HG02852 (cell line): ENCODE measurements around the gene LOXHD1.

ENCODE experiments used
- ATAC-seq: cut with Tn5 transposase; IDR thresholded peaks from one replicate; pipeline ENCODE4 v1.9.1; 2021; ENCODE audit warnings: mild to moderate bottlenecking, moderate library complexity; ENCODE audit not compliant: unreplicated experiment

LOXHD1 gene

GRCh38 chr18:46554406-46555080 lies 102.5 kb downstream of the LOXHD1 start:
- ATAC-seq, result no peak

- ATAC-seq, result no peak
These were observed 106.4 kb downstream of the LOXHD1 start for GRCh38 chr18:46550609-46551008.

GRCh38 chr18:46547520-46547919 lies 109.5 kb downstream of the LOXHD1 start:
- no peak for ATAC-seq

GRCh38 chr18:46546111-46546640 lies 110.8 kb downstream of the LOXHD1 start:
- ATAC-seq, result no peak

- ATAC-seq, result no peak
These were observed 114.5 kb downstream of the LOXHD1 start for GRCh38 chr18:46542545-46542944.

- no peak for ATAC-seq
These were observed 115.3 kb downstream of the LOXHD1 start for GRCh38 chr18:46541626-46542189.

- no peak for ATAC-seq
These were observed 118.6 kb downstream of the LOXHD1 start for GRCh38 chr18:46538376-46538775.

GRCh38 chr18:46536215-46536874 lies 120.7 kb downstream of the LOXHD1 start:
- ATAC-seq, result no peak

- no peak for ATAC-seq
These were observed 125.5 kb downstream of the LOXHD1 start for GRCh38 chr18:46531482-46531881.

GRCh38 chr18:46528037-46528436 lies 129.0 kb downstream of the LOXHD1 start:
- ATAC-seq, result no peak

- ATAC-seq, result no peak
These were observed 137.2 kb downstream of the LOXHD1 start for GRCh38 chr18:46519870-46520269.

GRCh38 chr18:46518438-46518837 lies 138.6 kb downstream of the LOXHD1 start:
- ATAC-seq, result no peak

GRCh38 chr18:46516555-46516954 lies 140.5 kb downstream of the LOXHD1 start:
- ATAC-seq, result no peak

GRCh38 chr18:46510386-46510785 lies 146.6 kb downstream of the LOXHD1 start:
- ATAC-seq, result no peak

GRCh38 chr18:46509530-46509929 lies 147.5 kb downstream of the LOXHD1 start:
- ATAC-seq, result no peak

- no peak for ATAC-seq
These were observed 149.9 kb downstream of the LOXHD1 start for GRCh38 chr18:46506974-46507586.

GRCh38 chr18:46502444-46502843 lies 154.6 kb downstream of the LOXHD1 start:
- ATAC-seq, result no peak

GRCh38 chr18:46497129-46497528 lies 159.9 kb downstream of the LOXHD1 start:
- ATAC-seq, result no peak

- no peak for ATAC-seq
These were observed 168.4 kb downstream of the LOXHD1 start for GRCh38 chr18:46488471-46489213.

- ATAC-seq, result no peak
These were observed 171.3 kb downstream of the LOXHD1 start for GRCh38 chr18:46485675-46486194.

GRCh38 chr18:46484971-46485370 lies 172.0 kb downstream of the LOXHD1 start:
- ATAC-seq, result no peak
